Right kidney (tissue), 1 donor: ENCODE results near the gene LRP1-AS.
A peak's percentile ranks its signal among the peaks of the same experiment; 100 is the strongest.

Experiments used
- DNase-seq: peaks from one replicate; pipeline ENCODE4 v3.0.0-alpha.2; 2016

LRP1-AS gene

GRCh38 chr12:57180321-57180989 lies 33.0 kb upstream of the LRP1-AS start:
- DNase-seq, result no peak

- DNase-seq, result no peak
These were observed 32.1 kb upstream of the LRP1-AS start for GRCh38 chr12:57179331-57180086.

- DNase-seq, result no peak
These were observed 30.8 kb upstream of the LRP1-AS start for GRCh38 chr12:57178213-57178612.

GRCh38 chr12:57177354-57177753 lies 29.9 kb upstream of the LRP1-AS start:
- DNase-seq, result no peak

GRCh38 chr12:57176846-57177245 lies 29.4 kb upstream of the LRP1-AS start:
- DNase-seq, result no peak

- no peak for DNase-seq
These were observed 28.7 kb upstream of the LRP1-AS start for GRCh38 chr12:57176139-57176477.

GRCh38 chr12:57175428-57176138 lies 28.2 kb upstream of the LRP1-AS start:
- peak; percentile 29 for DNase-seq

GRCh38 chr12:57173683-57174082 lies 26.3 kb upstream of the LRP1-AS start:
- no peak for DNase-seq

- no peak for DNase-seq
These were observed 25.7 kb upstream of the LRP1-AS start for GRCh38 chr12:57173089-57173488.

GRCh38 chr12:57171668-57172067 lies 24.2 kb upstream of the LRP1-AS start:
- peak; percentile 13 for DNase-seq

GRCh38 chr12:57170927-57171326 lies 23.5 kb upstream of the LRP1-AS start:
- no peak for DNase-seq

GRCh38 chr12:57170408-57170807 lies 23.0 kb upstream of the LRP1-AS start:
- DNase-seq, result no peak

- no peak for DNase-seq
These were observed 22.6 kb upstream of the LRP1-AS start for GRCh38 chr12:57169969-57170368.

GRCh38 chr12:57169046-57169795 lies 21.8 kb upstream of the LRP1-AS start:
- no peak for DNase-seq

GRCh38 chr12:57168058-57168457 lies 20.6 kb upstream of the LRP1-AS start:
- no peak for DNase-seq

- DNase-seq, result no peak
These were observed 19.6 kb upstream of the LRP1-AS start for GRCh38 chr12:57166971-57167371.

- DNase-seq, result no peak
These were observed 18.3 kb upstream of the LRP1-AS start for GRCh38 chr12:57165741-57166140.

- no peak for DNase-seq
These were observed 17.7 kb upstream of the LRP1-AS start for GRCh38 chr12:57164966-57165625.

GRCh38 chr12:57164454-57164853 lies 17.0 kb upstream of the LRP1-AS start:
- no peak for DNase-seq

GRCh38 chr12:57162553-57163125 lies 15.2 kb upstream of the LRP1-AS start:
- no peak for DNase-seq

GRCh38 chr12:57161491-57161890 lies 14.1 kb upstream of the LRP1-AS start:
- no peak for DNase-seq

- DNase-seq, result no peak
These were observed 13.3 kb upstream of the LRP1-AS start for GRCh38 chr12:57160741-57161140.
